Measurements from ENCODE around the gene OR5L1. TPM values are rescaled to one million over a fixed set of nuclear protein-coding genes. Genes with fewer than 3 reads are reported as not detected.

The OR5L1 gene
- not detected in 2 replicates for total RNA-seq (2014; rRNA removed; shearing (Covaris generic))

DNA sequence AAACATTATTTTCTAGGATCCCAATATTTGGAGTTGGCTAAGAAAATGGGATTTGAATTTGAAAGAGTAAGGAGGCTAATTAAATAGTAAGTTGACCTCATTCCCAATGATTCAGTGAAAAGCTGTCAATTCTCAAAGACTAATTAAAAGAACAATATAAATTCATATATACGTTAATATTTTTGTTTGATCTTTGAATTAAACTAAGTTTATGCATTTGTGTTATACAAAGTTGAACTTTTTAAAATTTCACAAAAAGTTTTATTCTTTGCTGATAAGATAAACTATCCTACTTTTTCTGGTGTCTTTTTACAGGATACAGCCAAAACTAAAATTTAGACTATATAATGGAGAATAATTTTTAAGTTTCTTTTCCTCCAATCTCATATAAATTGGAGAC is at the start of gene OR5L1:
Gene OR5L1 (plus strand): TSS at position 301 of the 400 bp plus-strand sequence. CDS start 100 bp downstream, outside the sequence.
- no peak for DNase-seq (ENCODE audit: low read depth)

DNA sequence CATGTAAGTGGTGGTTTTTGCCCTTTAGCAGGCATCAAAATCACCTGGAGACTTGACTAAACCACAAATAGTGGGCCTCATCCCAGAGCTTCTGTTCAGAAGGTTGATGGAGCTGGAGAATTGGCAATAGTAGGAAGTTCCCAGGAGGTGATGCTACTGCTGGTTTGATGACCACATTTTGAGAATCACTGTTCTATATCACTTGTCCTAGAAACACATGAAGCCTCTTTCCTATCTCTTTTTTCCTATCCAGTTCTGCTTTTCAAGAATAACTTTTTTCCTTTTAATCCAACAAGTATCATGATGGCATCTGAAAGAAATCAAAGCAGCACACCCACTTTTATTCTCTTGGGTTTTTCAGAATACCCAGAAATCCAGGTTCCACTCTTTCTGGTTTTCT is 38.0 kb upstream of the OR5L1 start, which contains the start of gene OR5D13:
Gene OR5D13 (plus strand): TSS at position 301 of the 400 bp plus-strand sequence. CDS start 0 bp downstream, at position 301.
- DNase-seq (ENCODE audit: low read depth), result no peak

DNA sequence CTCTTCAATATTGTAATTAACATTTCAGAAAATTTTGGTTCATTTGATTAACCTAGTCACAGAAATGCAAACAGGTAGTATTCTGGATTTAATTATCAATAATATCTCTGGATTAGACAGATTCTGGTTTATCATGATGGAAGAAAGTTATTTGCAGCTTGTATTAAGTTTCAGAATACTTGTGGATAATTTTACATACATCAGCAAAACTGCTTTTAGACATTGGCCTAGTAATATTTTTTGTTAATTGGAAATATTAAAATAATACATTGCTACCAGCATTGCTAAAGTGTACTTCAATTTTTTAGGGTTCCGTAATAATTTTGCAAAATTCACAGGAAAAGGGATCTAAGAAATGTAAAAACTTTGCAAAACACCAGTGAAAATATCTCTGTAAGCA is 19.6 kb upstream of the OR5L1 start:
- no peak for DNase-seq (ENCODE audit: low read depth)

DNA sequence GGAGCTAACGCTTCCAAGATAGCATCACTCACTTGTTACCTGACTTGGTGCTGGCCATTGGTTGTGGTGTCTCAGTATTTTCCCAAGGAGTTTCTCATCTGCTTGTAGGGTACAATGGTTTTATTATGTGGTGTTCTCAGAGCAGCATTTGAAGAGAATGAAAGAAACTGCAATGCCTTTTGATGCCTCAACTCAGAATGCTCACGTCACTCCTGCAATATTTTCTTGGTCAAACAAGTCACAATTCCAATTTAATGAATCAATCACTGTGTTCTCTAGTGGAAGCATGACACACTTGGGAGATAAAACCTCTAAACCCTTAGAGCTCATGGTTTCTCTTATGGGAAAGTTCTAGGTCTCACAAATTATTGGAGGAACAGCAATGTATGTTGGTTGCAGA is 17.8 kb upstream of the OR5L1 start:
- no peak for DNase-seq (ENCODE audit: low read depth)

DNA sequence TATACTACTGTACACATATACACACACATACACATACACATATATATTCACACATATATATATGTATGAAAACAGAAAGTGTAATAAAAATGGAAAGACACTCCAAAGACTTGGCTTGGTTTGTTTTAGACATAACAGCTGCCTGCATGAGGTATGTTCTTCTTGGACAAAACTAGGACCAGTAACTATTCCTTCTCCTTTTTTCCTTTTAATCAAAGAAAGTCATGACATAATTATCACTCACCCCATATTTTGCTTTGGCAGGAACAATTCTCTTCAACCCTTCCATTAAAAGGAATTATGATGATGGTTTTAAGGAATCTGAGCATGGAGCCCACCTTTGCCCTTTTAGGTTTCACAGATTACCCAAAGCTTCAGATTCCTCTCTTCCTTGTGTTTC is 15.9 kb upstream of the OR5L1 start, which contains the start of gene OR5D14:
Gene OR5D14 (plus strand): TSS at position 301 of the 400 bp plus-strand sequence. CDS start 0 bp downstream, at position 301.
- no peak for DNase-seq (ENCODE audit: low read depth)

DNA sequence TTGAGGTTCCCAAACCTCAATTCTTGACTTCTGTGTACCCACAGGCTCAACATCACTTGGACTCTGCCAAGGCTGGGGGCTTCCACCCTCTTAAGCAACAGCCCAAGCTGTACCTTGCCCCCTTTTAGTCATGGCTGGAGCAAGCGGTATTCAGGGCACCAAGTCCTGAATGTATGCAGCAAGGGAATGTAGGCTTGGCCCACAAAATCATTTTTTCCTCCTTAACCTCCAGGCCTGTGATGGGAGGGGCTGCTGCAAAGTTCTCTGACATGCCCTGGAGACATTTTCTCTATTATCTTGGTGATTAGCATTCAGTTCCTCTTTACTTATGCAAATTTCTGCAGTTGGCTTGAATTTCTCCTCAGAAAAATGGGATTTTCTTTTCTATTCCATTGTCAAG is 4.9 kb upstream of the OR5L1 start:
- DNase-seq (ENCODE audit: low read depth), result no peak

DNA sequence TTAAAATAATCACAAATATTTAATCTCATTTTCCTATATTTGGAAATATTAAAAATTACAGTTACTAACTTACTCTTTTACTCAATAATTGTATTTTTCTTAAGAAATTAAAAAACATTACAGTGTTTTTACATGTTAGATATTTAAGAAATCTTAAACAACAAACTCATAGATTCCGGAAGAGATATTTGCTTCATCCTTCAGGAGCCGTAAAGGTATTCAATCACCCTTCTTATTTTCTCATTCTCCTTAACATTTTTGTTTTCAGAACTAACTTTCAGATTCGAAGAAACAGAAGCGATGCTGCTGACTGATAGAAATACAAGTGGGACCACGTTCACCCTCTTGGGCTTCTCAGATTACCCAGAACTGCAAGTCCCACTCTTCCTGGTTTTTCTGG is 8.2 kb downstream of the OR5L1 start, which contains the start of gene OR5D18:
Gene OR5D18 (plus strand): TSS at position 301 of the 400 bp plus-strand sequence. CDS start 0 bp downstream, at position 301.
- DNase-seq (ENCODE audit: low read depth), result no peak

DNA sequence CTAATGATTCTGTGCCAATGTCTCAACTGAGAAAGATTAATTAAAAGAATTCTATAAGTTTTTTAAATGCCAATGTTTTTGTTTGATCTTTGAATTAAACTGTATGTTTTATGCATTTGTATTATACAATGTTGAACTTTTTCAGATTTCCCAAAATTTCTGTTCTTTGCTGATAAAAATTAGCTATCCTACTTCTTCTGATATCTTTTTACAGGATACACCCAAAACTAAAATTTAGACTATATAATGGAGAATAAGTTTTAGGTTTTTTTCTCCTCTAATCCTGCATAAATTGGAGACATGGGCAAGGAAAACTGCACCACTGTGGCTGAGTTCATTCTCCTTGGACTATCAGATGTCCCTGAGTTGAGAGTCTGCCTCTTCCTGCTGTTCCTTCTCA is 15.8 kb downstream of the OR5L1 start, which contains the start of gene OR5L2:
Gene OR5L2 (plus strand): TSS at position 301 of the 400 bp plus-strand sequence. CDS start 0 bp downstream, at position 301.
- no peak for DNase-seq (ENCODE audit: low read depth)

DNA sequence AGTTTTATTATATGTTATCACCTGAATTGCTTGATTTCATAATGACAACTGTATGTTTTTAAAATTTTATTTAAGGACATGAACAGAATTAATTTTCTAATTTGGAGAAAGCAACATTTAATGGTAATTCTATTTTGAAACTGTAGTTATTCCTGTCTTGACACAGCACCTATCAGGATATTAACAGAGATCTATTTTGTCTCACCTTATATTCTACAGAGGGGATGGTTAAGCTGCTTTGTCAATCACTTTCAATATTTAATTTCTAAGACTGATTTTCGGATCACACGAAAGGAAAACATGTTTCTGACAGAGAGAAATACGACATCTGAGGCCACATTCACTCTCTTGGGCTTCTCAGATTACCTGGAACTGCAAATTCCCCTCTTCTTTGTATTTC is 27.3 kb downstream of the OR5L1 start, which contains the start of gene OR5D16:
Gene OR5D16 (plus strand): TSS at position 301 of the 400 bp plus-strand sequence. CDS start 0 bp downstream, at position 301.
- DNase-seq (ENCODE audit: low read depth), result no peak

DNA sequence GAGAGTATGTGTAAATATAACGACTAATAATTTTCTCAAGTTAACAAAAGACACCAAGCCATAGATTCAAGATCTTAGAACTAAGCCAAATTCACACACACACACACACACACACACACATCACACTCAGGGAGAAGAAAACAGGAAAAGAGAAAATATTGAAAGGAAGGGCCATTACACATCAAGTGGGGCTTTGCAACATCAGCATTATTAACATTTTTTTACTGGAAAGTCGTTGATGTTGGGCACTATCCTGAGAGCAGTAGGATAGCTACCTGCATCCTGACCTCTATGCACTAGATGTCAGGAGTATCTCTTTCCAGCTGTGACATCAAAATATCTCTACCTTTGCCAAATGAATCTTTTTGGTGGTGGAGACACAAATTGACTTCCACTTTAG is 36.3 kb downstream of the OR5L1 start:
- DNase-seq (ENCODE audit: low read depth), result no peak

DNA sequence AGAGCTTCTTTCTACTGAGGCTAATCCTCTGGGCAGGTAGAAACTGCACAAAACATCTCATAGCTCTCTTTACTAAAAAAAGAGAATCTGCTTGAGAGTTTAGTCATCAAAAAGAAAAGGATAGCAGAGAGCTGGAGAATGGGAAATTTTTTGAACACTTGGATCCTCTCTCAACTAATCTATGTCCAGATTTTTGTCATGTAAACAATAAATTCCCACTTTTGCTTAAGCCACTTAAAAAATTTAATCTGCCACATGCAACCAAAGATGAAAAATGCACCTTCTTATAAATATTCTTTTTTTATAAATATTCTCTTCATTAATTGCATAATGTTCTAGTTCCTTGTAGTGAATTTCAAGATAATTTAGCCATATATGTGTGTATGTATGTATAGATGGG is 37.9 kb downstream of the OR5L1 start:
- DNase-seq (ENCODE audit: low read depth), result no peak

DNA sequence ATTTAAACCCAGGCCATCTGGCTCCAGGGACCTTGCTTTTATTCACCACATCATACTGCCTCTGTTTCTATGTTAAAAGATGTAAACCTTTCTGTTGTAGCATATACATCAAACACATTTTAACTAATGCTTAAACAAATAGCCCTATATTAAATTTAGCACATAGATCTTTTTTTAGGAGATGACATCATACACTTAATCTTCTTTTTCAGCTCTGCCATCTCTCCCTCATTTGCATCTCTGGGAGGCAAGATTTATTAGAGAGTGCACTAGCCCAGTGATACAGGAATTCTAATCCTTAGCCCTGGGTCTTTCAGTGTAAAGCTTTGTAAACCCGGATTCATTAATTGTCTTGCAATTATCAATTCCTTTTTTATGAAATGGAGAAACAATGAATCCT is 41.0 kb downstream of the OR5L1 start:
- no peak for DNase-seq (ENCODE audit: low read depth)

DNA sequence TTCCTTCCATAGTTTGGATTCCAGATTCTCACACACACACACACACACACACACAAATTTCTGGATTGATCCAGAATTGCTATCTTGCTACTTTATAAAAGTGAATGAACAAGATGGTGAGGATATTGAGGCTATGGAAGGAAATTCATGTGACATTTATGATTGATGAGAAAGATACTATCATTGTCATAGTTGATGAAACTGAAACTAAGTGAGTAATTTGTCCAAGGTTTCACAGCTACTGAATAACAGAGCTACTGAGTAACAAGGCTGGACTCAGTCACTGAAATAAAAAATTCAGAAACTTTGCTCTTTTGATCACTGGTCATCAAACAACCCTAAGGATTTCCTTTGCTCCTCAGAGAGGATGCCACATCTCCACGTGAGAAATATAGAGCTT is 43.5 kb downstream of the OR5L1 start:
- no peak for DNase-seq (ENCODE audit: low read depth)

Other genes starting within 250 kb of the OR5L1 start
- not detected in 2 replicates for gene OR4C16, start 239.2 kb upstream of the OR5L1 start, total RNA-seq (2014; rRNA removed; shearing (Covaris generic))
- gene OR4C11, start 203.7 kb upstream of the OR5L1 start, total RNA-seq (2014; rRNA removed; shearing (Covaris generic)), result not detected in 2 replicates
- gene OR4P4, start 176.3 kb upstream of the OR5L1 start, total RNA-seq (2014; rRNA removed; shearing (Covaris generic)), result not detected in 2 replicates
- not detected in 2 replicates for gene OR4S2, start 163.0 kb upstream of the OR5L1 start, total RNA-seq (2014; rRNA removed; shearing (Covaris generic))
- gene OR4C6, start 149.2 kb upstream of the OR5L1 start, total RNA-seq (2014; rRNA removed; shearing (Covaris generic)), result not detected in 2 replicates
- gene OR5D13, start 37.9 kb upstream of the OR5L1 start, total RNA-seq (2014; rRNA removed; shearing (Covaris generic)), result not detected in 2 replicates
- not detected in 2 replicates for gene OR5D14, start 15.8 kb upstream of the OR5L1 start, total RNA-seq (2014; rRNA removed; shearing (Covaris generic))
- gene OR5D18, start 8.3 kb downstream of the OR5L1 start, total RNA-seq (2014; rRNA removed; shearing (Covaris generic)), result not detected in 2 replicates
- not detected in 2 replicates for gene OR5L2, start 15.9 kb downstream of the OR5L1 start, total RNA-seq (2014; rRNA removed; shearing (Covaris generic))
- gene OR5D16, start 27.4 kb downstream of the OR5L1 start, total RNA-seq (2014; rRNA removed; shearing (Covaris generic)), result not detected in 2 replicates
- gene TRIM51, start 71.9 kb downstream of the OR5L1 start, total RNA-seq (2014; rRNA removed; shearing (Covaris generic)), result not detected in 2 replicates
- not detected in 2 replicates for gene OR5W2, start 103.2 kb downstream of the OR5L1 start, total RNA-seq (2014; rRNA removed; shearing (Covaris generic))
- gene OR5I1, start 125.0 kb downstream of the OR5L1 start, total RNA-seq (2014; rRNA removed; shearing (Covaris generic)), result not detected in 2 replicates
- gene OR10AG1, start 158.6 kb downstream of the OR5L1 start, total RNA-seq (2014; rRNA removed; shearing (Covaris generic)), result not detected in 2 replicates
- gene OR5F1, start 183.3 kb downstream of the OR5L1 start, total RNA-seq (2014; rRNA removed; shearing (Covaris generic)), result not detected in 2 replicates
- gene OR5AS1, start 216.3 kb downstream of the OR5L1 start, total RNA-seq (2014; rRNA removed; shearing (Covaris generic)), result not detected in 2 replicates